Transverse colon (tissue), 4 donors: ENCODE results near the gene TSPAN3. TPM values are rescaled to one million over a fixed set of nuclear protein-coding genes. Genes with fewer than 3 reads are reported as not detected.

Experiments used
- DNase-seq: peaks from one replicate; pipeline ENCODE4 v3.0.0-alpha.2; 2019
- H3K27ac ChIP-seq, 4 donors: fragments of 200-600 bp; sonication (generic); 2 replicates each; pipeline ENCODE4 v1.5.1; 2016 to 2018; ENCODE audit warnings: inconsistent platforms in 4 of 4
- H3K27me3 ChIP-seq: fragments of 200-600 bp; sonication (generic); 2 replicates; pipeline ENCODE4 v1.5.1; 2017; ENCODE audit warnings: inconsistent platforms
- H3K36me3 ChIP-seq, 4 donors: fragments of 200-600 bp; sonication (generic); 2 replicates each; pipeline ENCODE4 v1.5.1; 2017 to 2019; ENCODE audit warnings: inconsistent platforms in 4 of 4
- H3K4me1 ChIP-seq, 4 donors: fragments of 200-600 bp; sonication (generic); 2 replicates each; pipeline ENCODE4 v1.5.1; 2017 to 2020; ENCODE audit warnings: inconsistent platforms in 4 of 4
- H3K4me3 ChIP-seq, 4 donors: fragments of 200-600 bp; sonication (generic); 1 replicate in 1 of 4; 2 replicates in 3 of 4; pipeline versions ENCODE4 v1.5.1 to v1.6.1; 2017 to 2019; ENCODE audit warnings: inconsistent platforms in 4 of 4
- H3K9me3 ChIP-seq, 2 donors: fragments of 200-600 bp; sonication (generic); 2 replicates each; pipeline ENCODE4 v1.5.1; 2017 to 2019; ENCODE audit warnings: inconsistent platforms in 2 of 2
- EP300 ChIP-seq: sonication (generic); formaldehyde crosslinking; IDR thresholded peaks from one replicate; pipeline ENCODE4 v1.6.1; 2017; ENCODE audit warnings: antibody characterized with exemption, low read depth
- POLR2A ChIP-seq: fragments of 450-650 bp; IDR thresholded peaks from one replicate; pipeline ENCODE4 v1.6.1; 2016; ENCODE audit warnings: antibody characterized with exemption, mild to moderate bottlenecking, moderate library complexity
- POLR2AphosphoS5 ChIP-seq, 3 donors: sonication (generic); formaldehyde crosslinking; IDR thresholded peaks; one replicate each; pipeline ENCODE4 v1.6.1; 2016; ENCODE audit warnings: antibody characterized with exemption in 3 of 3
- WGBS, 2 donors: methylation state at CpG; one replicate each; pipeline ENCODE4 v1.1.5; 2018; ENCODE audit warnings: low coverage in 1 of 2; 5-methylcytosine and 5-hydroxymethylcytosine counted together
- in situ Hi-C, 4 donors: fragments of 200-750 bp; cut with MboI; loops; one replicate each; pipeline versions ENCODE4 v1.15.0 to v1.15.1; 2017; ENCODE audit warnings: low sequenced_read_pairs in 3 of 4, low pct_ligation_motif_present in 1 of 4, low pct_unique_long_range_greater_than_20kb in 1 of 4
- intact Hi-C: fragments of 100-400 bp; cut with DNase I; formaldehyde crosslinking; loops from one replicate; pipeline ENCODE4 v1.15.1; 2023; ENCODE audit warnings: low total_unique reads
- total RNA-seq, 4 donors: library from RNA; depleted of rRNA; stranded (reverse); fragments of >200 nt; gene quantifications; one replicate each; pipeline ENCODE4 v1.1.0, GENCODE V29; 2016
- TF ChIP-seq, protein P1 (sequence below), 5 experiments: fragments of 200-600 bp in 3 of 5; fragments of 450-650 bp in 2 of 5; sonication (generic) in 3 of 5; IDR thresholded peaks; 1 replicate in 2 of 5; 2 replicates in 3 of 5; pipeline ENCODE4 v1.5.1; 2016 to 2017; ENCODE audit warnings: antibody characterized with exemption in 5 of 5, inconsistent platforms in 3 of 5, mild to moderate bottlenecking in 2 of 5, moderate library complexity in 1 of 5

The TSPAN3 gene
- total RNA-seq, 4 donors from 2014 or later: 365 to 1,069 (median 676) TPM

DNA sequence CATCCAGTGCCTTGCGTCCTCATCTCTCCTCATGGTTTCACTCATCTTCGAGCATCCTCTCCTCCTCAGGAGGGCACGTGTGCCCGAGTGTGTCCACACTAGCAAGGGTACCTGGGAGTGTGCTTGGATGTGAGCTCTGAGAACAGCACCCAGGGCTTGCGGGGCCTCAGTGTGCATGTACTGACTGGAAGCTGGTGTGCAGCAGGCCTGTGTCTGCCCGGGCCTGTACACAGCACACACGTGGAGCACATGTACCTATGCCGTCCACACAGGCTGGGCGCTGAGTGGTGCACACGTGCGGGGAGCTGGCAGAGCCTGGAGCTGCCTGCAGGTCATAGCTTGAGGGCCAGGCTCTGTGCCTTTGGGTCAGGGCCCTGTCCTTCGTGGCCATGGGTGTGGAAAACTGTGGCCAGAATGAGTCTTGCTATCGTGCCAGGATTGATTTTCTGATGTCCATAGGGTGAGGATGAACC lies 34.9 kb downstream of the TSPAN3 start:
- Histone ChIP-seq H3K4me1 (peaks cover 0 to 5% (median 2%) of the 10 kb centered on the region in 4 donors), H3K27me3 (no peaks in the 10 kb centered on the region), H3K9me3 (no peaks in the 10 kb centered on the region), H3K4me3 (no peak overlapping the region), H3K27ac (no peak overlapping the region), H3K36me3 (no peaks in the 10 kb centered on the region)
- 84 to 100% methylated on average over 1 to 11 of the region's 13 CpGs for WGBS, 2 donors
- peak; percentile 7 for DNase-seq
- peak in 2 of 3 donors; percentile 26 to 57 for TF ChIP-seq POLR2AphosphoS5 (IDR thresholded peaks at IDR 0.05)
- TF ChIP-seq, protein P1, sequence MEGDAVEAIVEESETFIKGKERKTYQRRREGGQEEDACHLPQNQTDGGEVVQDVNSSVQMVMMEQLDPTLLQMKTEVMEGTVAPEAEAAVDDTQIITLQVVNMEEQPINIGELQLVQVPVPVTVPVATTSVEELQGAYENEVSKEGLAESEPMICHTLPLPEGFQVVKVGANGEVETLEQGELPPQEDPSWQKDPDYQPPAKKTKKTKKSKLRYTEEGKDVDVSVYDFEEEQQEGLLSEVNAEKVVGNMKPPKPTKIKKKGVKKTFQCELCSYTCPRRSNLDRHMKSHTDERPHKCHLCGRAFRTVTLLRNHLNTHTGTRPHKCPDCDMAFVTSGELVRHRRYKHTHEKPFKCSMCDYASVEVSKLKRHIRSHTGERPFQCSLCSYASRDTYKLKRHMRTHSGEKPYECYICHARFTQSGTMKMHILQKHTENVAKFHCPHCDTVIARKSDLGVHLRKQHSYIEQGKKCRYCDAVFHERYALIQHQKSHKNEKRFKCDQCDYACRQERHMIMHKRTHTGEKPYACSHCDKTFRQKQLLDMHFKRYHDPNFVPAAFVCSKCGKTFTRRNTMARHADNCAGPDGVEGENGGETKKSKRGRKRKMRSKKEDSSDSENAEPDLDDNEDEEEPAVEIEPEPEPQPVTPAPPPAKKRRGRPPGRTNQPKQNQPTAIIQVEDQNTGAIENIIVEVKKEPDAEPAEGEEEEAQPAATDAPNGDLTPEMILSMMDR (IDR thresholded peaks at IDR 0.05): no peak
- in situ Hi-C loops: no loop called here
- intact Hi-C loops: no loop called here

DNA sequence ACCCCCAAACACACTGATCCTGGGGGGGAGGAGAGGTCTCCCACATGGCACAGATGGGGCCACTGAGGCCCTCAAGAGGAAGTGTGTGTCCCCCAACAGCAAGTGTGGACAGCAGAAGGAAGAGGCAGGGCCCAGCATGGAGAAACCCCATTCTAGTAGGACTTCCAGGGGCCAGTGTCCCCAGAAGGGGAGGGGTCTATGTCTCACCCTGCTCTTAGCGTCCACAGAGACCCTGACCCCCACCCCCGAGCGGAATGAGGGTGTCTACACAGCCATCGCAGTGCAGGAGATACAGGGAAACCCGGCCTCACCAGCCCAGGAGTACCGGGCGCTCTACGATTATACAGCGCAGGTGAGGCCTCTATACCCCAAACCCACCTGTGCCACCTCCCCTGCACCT lies 35.3 kb downstream of the TSPAN3 start:
- no peak overlapping the region for H3K27ac ChIP-seq
- WGBS, 2 donors: 98% methylated on average over 9 of the region's 9 CpGs; no CpG with 5 or more reads in 1 of the 2 donors
- no peaks in the 10 kb centered on the region for H3K36me3 ChIP-seq
- DNase-seq: no peak
- TF ChIP-seq, protein P1 (IDR thresholded peaks at IDR 0.05): no peak
- H3K4me3 ChIP-seq: no peak overlapping the region
- no peaks in the 10 kb centered on the region for H3K9me3 ChIP-seq
- in situ Hi-C loops: no loop called here
- H3K27me3 ChIP-seq: no peaks in the 10 kb centered on the region
- intact Hi-C loops: no loop called here
- H3K4me1 ChIP-seq: peaks cover 0 to 6% (median 2%) of the 10 kb centered on the region in 4 donors

DNA sequence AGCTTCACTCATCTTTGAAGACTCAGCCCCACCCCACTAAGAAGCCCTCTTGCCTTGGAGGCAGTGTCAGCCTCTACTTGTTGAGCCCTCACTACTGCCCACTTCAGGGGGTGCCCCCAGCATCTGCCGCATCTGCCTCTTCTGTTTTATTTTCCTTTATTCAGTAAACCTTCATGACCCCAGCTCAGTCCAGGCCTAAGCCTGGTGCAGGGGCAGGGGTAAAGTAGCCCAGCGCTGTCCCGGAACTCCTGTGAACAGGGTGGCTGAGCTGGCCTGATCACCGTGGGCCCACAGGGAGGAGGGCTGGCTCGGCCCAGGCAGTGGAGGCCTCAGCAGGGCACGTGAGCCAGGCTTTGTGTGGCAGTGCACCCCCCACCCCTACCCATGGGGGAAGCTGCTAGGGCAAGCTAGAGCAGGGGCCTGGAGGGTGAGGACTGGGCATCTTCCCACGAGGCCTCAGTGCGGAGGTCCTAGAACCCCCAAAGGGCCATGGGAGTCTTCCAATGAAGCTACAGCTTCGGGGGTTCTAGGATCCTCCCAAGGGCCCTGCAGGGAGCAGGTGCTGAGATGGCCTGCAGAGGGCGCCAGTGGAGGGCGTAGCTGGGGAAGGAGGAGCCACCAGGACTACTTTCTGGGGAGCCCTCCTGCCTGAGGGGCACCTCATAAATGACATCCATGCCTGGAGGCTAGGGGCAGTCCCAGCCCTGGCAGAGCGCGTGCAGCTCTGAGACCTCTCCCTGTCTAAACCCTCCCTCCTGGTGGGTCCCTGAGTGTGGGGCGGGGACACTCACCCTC lies 36.0 kb downstream of the TSPAN3 start:
- WGBS, 2 donors: 20 to 68% methylated on average over 1 to 13 of the region's 14 CpGs
- no peak overlapping the region for H3K27ac ChIP-seq
- no peaks in the 10 kb centered on the region for H3K36me3 ChIP-seq
- H3K27me3 ChIP-seq: no peaks in the 10 kb centered on the region
- in situ Hi-C loops (no loop called here), intact Hi-C loops (no loop called here)
- DNase-seq: peak; percentile 61
- no peak for TF ChIP-seq EP300
- TF ChIP-seq POLR2A: peak; percentile 3
- TF ChIP-seq POLR2AphosphoS5 (IDR thresholded peaks at IDR 0.05): peak in 2 of 3 donors; percentile 25 to 64
- TF ChIP-seq, protein P1 (IDR thresholded peaks at IDR 0.05): peak; percentile 53 to 76 (median 68)
- H3K9me3 ChIP-seq: no peaks in the 10 kb centered on the region
- H3K4me1 ChIP-seq: peaks cover 2 to 13% (median 5%) of the 10 kb centered on the region in 4 donors
- no peak overlapping the region for H3K4me3 ChIP-seq

DNA sequence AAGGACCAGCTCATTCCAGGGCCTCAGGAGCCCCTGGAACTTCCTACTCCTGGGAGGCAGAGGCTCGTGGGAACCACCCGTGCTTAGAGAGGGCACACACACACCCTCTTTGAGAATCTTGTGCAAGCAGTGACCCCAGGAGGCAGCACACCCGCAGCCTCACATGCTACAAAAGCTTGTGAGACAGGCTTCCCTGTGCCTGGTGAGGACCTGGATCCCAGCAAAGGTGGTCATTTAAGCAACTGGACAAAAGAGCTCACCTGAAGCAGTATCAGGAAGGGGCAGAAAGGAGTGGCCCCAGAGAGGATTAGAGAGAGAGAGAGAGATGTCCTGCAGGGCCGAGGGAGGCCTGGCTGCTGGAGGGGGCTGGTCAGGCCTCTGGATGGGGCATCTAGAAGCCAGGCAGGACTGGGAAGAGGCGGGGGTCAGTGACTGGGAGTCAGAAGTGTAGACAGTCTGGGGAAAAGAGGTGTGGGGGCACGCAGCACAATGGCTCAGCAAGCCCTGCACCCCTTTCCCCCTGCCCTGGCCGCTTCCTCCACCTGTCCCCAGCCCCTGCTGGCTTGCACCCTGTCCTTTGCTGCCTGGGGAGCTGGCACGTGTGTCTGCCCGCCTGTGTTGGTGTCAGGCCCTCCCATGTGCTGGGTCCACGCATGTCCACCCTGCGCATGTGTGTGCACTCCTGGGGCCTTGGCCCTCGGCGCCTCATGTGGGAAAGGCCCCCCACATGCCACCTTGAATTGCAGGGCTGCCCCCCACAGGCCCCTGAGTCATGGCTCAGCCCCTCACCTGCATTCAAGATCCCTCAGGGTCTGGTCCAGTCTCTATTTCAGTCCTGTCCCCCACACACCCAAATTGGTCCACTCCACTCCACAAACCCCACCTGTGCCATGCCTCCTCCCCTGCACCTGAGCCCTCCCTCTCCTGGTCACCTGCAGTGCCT lies 36.9 kb downstream of the TSPAN3 start:
- H3K36me3 ChIP-seq: no peaks in the 10 kb centered on the region
- intact Hi-C loops: no loop called here
- TF ChIP-seq POLR2A (no peak), POLR2AphosphoS5 (IDR thresholded peaks at IDR 0.05) (peak in 1 of 3 donors; percentile 62), EP300 (no peak)
- TF ChIP-seq, protein P1 (IDR thresholded peaks at IDR 0.05): no peak
- H3K9me3 ChIP-seq: no peaks in the 10 kb centered on the region
- peak; percentile 8 for DNase-seq
- H3K27ac ChIP-seq: no peak overlapping the region
- no peaks in the 10 kb centered on the region for H3K27me3 ChIP-seq
- 77 to 85% methylated on average over 8 to 13 of the region's 13 CpGs for WGBS, 2 donors
- H3K4me1 ChIP-seq: peaks cover 5 to 22% (median 13%) of the 10 kb centered on the region in 4 donors
- in situ Hi-C loops: no loop called here
- H3K4me3 ChIP-seq: no peak overlapping the region
